ENCODE measurements around the gene MMP13.
A peak's percentile ranks its signal among the peaks of the same experiment; 100 is the strongest.
"Not testable (repeated sequence)": the region's sequence is repeated elsewhere in the genome, so short reads cannot be mapped to it uniquely, and the experiment has no call there.

MMP13 gene

DNA sequence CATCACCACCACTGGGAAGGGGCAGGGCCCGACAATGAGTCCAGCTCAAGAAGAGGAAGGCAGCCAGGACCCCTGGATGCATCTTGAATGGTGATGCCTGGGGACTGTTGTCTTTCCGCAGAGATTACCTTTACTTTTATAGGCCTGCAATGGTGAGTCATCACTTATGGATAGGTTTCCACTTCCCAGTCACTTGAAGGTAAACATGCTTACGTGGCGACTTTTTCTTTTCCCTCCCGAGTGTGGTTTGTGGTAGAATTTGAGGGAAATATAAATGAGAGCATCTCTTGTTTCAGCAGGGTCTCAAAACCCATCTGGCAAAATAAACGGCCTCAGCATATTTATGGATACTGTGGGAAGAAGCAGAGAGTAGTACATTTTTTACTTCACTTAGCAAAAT lies at the start of gene MMP13:
MMP13 (minus strand) TSS at position 109 of the 400 bp plus-strand sequence; CDS start at position 82, 27 bp downstream.
- Mint-ChIP-seq H3K4me3 (no peak within 1 kb of the TSS), H3K27ac (no peak within 1 kb of the TSS), H3K9me3 (no peaks in the 10 kb centered on the region), H3K27me3 (no peaks in the 10 kb centered on the region), H3K4me1 (no peaks in the 10 kb centered on the region)
- DNase-seq (no peak), ATAC-seq (no peak)

DNA sequence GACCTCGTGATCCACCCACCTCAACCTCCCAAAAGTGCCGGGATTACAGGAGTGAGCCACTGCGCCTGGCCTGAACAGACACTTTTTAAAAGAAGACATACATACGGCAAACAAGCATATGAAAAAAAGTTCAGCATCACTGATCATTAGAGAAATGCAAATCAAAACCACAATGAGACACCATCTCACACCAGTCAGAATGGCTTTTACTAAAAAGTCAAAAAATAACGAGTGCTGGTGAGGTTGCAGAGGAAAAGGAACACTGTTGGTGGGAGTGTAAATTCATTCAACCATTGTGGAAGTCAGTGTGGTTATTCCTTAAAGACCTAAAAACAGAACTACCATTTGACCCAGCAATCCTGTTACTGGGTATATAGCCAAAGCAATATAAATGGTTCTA lies 48.7 kb upstream of the MMP13 start:
- not testable (repeated sequence) for ATAC-seq, H3K27ac Mint-ChIP-seq, DNase-seq, H3K4me3 Mint-ChIP-seq, H3K9me3 Mint-ChIP-seq, H3K4me1 Mint-ChIP-seq
- peaks cover 17% of the 10 kb centered on the region for H3K27me3 Mint-ChIP-seq

DNA sequence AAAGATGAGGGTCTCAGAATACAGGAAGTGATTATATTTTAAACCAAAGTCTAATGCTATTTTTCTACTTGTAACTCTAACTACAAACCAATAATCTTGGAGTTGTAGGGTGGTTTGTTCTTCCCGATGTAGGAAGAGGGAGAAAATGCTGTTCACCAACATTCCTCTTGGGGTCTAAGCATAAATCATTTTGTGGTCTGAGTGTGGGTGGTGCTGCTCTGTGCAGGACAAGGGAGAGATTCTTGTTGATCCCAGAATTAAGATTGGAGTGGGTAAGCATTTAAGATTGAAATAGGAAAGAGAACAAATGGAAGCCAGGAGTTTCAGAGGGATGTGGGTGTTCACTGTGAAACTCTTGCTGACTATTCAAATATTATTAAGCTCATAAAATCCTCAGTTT lies 38.6 kb upstream of the MMP13 start:
- Mint-ChIP-seq H3K27ac (no peak overlapping the region), H3K4me3 (no peak overlapping the region), H3K9me3 (peaks cover 0 to 6% of the 10 kb centered on the region in 2 donors), H3K27me3 (peaks cover 35% of the 10 kb centered on the region), H3K4me1 (no peaks in the 10 kb centered on the region)
- no peak for ATAC-seq
- no peak for DNase-seq

DNA sequence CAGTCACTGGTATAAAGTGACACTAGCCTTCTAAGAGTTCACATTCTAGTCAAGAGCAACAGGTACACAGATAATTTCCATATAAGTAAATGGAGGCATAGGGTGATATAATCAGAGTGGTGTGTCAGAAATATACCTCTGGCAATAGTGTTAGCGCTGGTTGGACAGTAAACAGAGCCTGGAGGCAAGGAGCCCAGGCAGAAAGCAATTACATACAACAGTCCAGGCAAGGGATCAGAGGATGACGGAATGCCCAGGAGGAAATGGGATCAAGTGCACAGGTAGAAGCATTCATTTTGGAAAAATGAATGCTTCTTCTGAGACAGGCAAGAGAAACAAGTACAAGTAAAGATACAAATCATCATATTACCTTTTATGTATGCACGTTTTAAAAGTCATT lies 36.2 kb upstream of the MMP13 start:
- DNase-seq (no peak), ATAC-seq (no peak)
- Mint-ChIP-seq H3K27me3 (peaks cover 26% of the 10 kb centered on the region), H3K9me3 (no peaks in the 10 kb centered on the region), H3K27ac (no peak overlapping the region), H3K4me1 (no peaks in the 10 kb centered on the region), H3K4me3 (no peak overlapping the region)

DNA sequence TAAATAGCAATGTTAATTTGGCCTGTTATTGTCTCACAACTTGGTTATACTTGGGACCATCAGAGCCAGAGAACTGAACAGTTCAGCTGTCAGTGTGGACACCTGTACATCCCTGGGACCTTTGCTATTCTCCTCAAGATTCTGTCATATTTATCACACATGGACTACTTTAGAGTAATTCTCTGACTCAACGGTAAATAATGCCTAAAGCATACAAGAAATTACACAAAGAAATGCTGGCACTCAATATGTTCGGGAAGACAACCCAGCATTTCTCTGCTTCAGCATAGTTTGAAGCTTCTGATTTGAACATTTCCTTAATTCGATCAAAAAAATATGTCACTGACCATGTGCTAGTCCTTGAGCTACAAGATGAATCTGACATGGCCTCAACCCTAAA lies 34.6 kb upstream of the MMP13 start:
- DNase-seq (no peak), ATAC-seq (no peak)
- Mint-ChIP-seq H3K4me3 (no peak overlapping the region), H3K9me3 (no peaks in the 10 kb centered on the region), H3K27ac (no peak overlapping the region), H3K27me3 (peaks cover 35% of the 10 kb centered on the region), H3K4me1 (no peaks in the 10 kb centered on the region)

DNA sequence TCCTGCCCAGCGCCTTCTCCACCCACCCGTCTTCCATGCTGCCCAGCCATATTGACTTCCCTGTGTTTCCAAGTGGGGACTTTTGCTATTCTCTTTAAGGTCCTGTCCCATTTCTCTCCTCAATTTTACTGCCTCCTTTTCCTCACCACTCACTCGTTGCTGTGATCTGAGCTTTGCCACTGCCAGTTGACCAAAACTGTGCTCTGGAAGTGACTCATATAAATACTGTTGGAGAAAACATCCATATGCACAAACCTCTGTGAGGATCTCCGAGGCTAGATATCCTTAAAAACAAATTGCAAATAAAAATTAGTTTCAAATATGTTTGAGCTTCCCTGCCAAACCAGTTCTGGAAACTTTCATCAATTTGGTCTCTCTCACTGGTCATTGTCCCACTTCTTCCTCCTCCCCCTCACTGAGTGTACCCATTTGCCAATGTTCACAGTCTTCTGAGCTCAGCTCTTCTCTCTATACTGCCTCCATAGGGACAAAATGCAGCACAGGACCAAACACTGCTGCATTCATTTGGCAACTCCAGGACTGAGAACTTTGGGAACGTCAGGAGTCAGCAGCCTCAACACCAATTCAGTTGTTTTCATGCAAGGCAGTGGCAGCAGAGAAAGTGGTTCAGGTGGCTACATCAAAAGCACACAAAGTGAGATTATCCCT lies 34.0 kb upstream of the MMP13 start:
- no peak for DNase-seq
- ATAC-seq = no peak
- H3K4me1 Mint-ChIP-seq = no peaks in the 10 kb centered on the region
- H3K9me3 Mint-ChIP-seq = no peaks in the 10 kb centered on the region
- peak overlapping the region in 1 of 2 donors; percentile 2 for H3K27ac Mint-ChIP-seq
- peaks cover 35% of the 10 kb centered on the region for H3K27me3 Mint-ChIP-seq
- no peak overlapping the region for H3K4me3 Mint-ChIP-seq

DNA sequence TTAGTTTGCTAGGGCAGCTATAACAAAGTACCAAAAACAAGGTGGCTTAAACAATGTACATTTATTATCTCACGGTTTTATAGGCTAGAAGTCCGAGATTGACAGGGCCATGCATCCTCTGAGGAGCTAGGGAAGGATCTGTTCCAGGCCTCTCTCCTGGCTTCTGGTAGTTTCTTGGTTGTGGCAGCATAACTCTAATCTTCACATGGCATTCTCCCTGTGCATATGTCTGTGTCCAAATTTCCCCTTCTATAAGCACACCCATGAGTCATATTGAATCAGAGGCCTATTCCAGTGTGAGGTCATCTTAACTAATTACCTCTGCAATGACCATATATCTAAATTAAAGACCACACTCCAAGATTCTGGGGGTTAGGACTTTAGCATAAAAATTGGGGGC lies 31.3 kb upstream of the MMP13 start:
- ATAC-seq (peak; percentile 64), DNase-seq (no peak)
- H3K27me3 Mint-ChIP-seq = peaks cover 35% of the 10 kb centered on the region
- H3K9me3 Mint-ChIP-seq = no peaks in the 10 kb centered on the region
- no peak overlapping the region for H3K27ac Mint-ChIP-seq
- peaks cover 2% of the 10 kb centered on the region for H3K4me1 Mint-ChIP-seq
- H3K4me3 Mint-ChIP-seq = no peak overlapping the region

DNA sequence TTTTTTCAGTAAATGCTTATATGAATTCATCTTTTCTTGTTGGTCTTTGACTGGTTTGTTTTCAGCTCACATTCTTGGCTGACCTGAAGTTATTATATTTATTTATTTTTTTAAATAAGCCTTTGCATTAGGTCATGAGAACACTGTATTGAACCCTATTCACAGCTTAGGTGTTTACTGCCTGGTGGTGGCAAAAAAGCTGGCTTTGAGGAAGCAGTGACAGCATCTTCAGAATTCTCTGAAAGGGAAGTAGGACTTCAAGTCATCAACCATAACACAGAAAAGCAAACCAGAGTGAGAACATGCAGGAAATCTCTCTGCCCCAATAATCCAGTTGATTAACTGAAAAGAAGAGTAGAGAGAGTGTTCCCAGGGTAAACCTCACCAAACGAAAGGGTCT lies 30.3 kb upstream of the MMP13 start:
- Mint-ChIP-seq H3K4me3 (no peak overlapping the region), H3K4me1 (peaks cover 9% of the 10 kb centered on the region), H3K9me3 (no peaks in the 10 kb centered on the region), H3K27me3 (peaks cover 28% of the 10 kb centered on the region), H3K27ac (no peak overlapping the region)
- no peak for ATAC-seq
- no peak for DNase-seq

DNA sequence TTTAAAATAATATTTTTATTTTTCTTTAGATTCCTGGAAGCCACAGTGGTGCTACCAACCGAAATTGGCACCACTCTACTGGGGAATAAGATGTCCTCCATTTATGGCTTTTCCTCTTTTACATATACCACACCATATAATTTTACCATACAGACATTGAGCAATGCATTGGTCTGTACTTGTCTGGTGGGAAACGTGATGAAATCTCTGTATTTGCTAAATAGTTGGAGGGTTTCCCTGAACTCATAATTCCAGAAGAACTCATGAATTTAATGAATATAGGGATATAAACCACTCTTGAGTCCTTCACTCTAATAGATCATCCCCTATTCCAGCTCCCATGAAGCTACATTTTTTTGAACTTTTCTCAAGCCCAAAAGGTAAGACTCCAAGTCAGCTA lies 28.0 kb upstream of the MMP13 start:
- H3K27ac Mint-ChIP-seq = no peak overlapping the region
- ATAC-seq (no peak), DNase-seq (no peak)
- peaks cover 9% of the 10 kb centered on the region for H3K4me1 Mint-ChIP-seq
- H3K4me3 Mint-ChIP-seq = no peak overlapping the region
- no peaks in the 10 kb centered on the region for H3K9me3 Mint-ChIP-seq
- peaks cover 11% of the 10 kb centered on the region for H3K27me3 Mint-ChIP-seq

DNA sequence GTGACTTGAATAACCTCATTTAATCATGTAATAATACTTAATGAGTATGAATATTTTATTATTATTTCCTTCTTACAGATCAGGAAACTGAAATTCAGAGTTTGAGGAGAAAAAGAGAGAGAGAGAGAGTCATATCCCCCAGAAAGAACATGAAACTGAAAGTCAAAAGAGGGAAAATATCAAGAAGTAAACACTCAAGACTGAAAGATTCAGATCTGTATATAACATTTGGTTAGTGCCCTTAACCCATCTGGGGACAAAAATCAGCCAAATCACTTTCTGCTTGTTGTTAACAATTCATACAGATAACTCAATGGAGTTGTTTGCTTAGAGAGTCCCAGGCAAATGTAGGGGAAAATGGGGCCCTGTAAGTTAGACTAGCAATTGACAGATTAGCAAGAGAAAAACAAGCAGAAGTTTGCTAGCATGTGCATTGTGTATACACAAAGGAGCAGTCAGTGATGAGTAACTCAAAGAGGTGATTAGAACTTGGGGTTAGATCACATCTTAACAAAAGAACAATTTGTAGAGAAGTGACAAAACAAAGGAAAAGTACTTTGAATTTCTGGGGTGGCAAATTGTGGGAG lies 25.9 kb upstream of the MMP13 start:
- Mint-ChIP-seq H3K9me3 (no peaks in the 10 kb centered on the region), H3K4me3 (peak overlapping the region in 1 of 2 donors; percentile 40), H3K4me1 (peaks cover 9% of the 10 kb centered on the region), H3K27ac (peak overlapping the region; percentile 13 to 91), H3K27me3 (peaks cover 12% of the 10 kb centered on the region)
- ATAC-seq = peak; percentile 82
- DNase-seq = peak in 1 of 2 donors; percentile 2

DNA sequence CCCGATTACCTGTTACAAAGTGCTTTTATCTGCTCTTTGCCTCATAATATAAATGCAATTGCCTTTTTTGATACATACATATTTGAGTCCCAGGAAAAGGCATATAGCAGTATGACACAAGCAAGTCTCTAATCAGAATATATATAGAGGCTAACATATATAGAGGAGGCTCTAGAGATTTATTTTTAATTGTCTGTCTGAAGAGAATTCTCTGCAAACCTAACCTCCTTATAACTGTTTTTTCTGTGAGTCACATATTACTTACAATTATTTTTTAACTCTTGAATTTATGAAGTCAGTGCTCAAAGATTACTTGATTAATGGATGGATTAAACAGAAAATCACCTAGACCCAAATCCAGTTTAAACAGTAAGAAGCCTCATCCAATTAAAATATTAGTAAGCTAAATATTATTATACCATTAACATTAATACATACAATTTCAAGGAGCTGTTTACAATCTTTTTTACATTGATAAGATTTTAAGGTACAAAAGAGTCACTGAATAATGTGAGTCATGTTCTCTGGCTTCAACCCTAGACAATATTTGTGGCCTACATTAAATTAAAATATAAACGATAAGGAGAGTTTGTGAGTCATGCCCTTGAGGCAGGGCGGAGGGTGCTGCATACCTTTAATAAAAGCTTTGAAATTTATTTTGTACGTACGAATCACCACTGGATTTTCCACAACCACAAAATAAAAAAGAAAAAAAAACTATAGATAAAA lies 19.2 kb upstream of the MMP13 start:
- no peak for DNase-seq
- no peak overlapping the region for H3K4me3 Mint-ChIP-seq

DNA sequence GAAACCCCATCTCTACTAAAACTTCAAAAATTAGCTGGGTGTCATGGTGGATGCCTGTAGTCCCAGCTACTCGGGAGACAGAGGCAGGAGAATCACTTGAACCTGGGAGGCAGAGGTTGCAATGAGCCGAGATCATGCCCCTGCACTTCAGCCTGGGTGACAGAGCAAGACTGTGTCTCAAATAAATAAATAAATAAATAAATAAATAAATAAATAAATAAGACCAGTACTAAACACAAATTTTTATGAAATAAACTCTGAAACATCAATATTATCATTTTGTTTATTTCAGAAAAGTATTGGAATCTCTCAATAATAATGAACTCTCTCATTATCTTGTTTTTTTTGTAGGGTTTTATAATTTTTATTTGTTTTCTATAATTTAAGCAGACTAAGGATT lies 18.2 kb upstream of the MMP13 start:
- H3K9me3 Mint-ChIP-seq, DNase-seq, H3K27ac Mint-ChIP-seq, ATAC-seq, H3K4me3 Mint-ChIP-seq, H3K4me1 Mint-ChIP-seq: not testable (repeated sequence)
- H3K27me3 Mint-ChIP-seq = peaks cover 46% of the 10 kb centered on the region

More for the DNA sequence above, 19.2 kb upstream of the MMP13 start:
- Mint-ChIP-seq H3K4me1 (no peaks in the 10 kb centered on the region), H3K9me3 (no peaks in the 10 kb centered on the region), H3K27ac (no peak overlapping the region), H3K27me3 (peaks cover 39% of the 10 kb centered on the region)
- no peak for ATAC-seq

DNA sequence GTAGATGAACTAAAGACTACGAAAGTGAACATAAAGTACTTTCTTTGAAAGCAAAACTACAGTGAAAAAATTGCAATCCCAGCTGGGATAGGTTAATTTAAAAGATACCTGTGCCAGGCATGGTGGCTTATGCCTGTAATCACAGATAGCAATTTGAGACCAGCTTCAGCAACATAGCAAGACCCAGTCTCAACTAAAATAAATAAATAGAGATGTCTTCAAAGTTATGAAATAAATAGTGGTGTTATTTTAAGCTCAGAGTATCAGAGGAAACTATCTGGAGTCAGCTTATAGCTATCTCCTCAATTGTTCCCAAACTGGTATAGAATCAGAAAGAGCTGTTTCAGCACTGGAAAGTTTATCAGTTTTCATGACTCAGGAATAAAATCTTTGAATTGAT lies 17.3 kb upstream of the MMP13 start:
- Mint-ChIP-seq H3K27me3 (peaks cover 41% of the 10 kb centered on the region), H3K27ac (no peak overlapping the region), H3K4me3 (no peak overlapping the region), H3K9me3 (no peaks in the 10 kb centered on the region), H3K4me1 (no peaks in the 10 kb centered on the region)
- DNase-seq (no peak), ATAC-seq (no peak)

DNA sequence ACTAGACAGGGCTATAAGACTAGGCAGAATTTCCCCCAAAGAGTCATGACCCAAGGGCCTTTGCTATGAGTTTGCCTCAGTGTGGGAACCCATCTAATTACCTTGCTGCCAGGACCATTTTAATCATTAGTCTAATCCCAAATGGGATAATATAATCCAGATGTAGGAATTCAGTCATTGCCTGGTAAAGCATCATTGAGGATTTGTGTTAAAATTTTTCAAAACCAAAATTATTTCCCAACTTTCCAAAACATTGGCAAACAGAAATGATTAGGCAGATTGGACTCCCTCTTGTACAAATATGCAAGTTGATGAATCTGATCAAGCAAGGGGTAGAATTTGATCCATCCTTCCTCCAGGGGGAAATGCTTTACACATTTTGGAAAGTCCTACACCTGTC lies 16.2 kb upstream of the MMP13 start:
- Mint-ChIP-seq H3K9me3 (no peaks in the 10 kb centered on the region), H3K27me3 (peaks cover 41% of the 10 kb centered on the region), H3K27ac (no peak overlapping the region), H3K4me3 (no peak overlapping the region), H3K4me1 (no peaks in the 10 kb centered on the region)
- DNase-seq (no peak), ATAC-seq (no peak)

DNA sequence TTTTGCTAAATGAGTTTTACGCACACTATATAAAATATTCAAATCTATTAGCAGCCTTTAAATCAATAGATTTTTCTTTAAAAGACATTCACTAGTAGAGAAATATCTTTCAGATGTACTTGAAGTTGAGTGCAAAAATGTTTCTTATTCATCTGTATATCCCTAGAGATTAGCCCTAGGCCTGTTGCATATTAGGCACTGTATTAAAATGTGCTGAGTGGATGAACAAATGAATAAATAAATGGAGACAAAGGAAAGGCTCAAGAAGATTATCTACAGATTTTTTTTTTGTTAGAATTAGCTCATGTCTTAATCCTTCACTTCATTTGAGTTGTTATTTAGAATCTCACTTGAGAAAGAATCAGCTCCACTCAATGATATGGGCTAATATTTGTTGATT lies 12.0 kb upstream of the MMP13 start:
- Mint-ChIP-seq H3K4me1 (no peaks in the 10 kb centered on the region), H3K27me3 (peaks cover 48% of the 10 kb centered on the region), H3K27ac (no peak overlapping the region), H3K4me3 (no peak overlapping the region), H3K9me3 (no peaks in the 10 kb centered on the region)
- ATAC-seq = no peak
- DNase-seq = no peak

DNA sequence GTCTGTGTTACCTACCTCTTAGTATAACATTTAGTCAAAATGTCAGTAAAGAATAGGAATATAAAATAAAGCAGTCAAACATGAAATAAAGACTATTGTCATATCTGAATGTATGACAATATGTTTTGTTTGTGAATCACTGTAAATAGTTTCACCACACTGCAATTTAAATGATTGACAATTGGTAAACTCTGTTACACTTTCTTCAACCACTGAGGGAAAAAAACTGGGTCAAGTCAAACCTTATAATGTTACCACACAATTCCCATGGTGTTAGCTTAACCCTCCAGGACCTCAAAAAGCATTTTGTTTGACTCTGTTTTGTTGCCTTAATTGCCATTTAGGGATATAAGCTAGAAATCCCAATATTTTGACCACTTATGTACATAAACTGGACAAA lies 10.5 kb upstream of the MMP13 start:
- H3K9me3 Mint-ChIP-seq = no peaks in the 10 kb centered on the region
- H3K4me3 Mint-ChIP-seq = no peak overlapping the region
- DNase-seq (no peak), ATAC-seq (no peak)
- no peak overlapping the region for H3K27ac Mint-ChIP-seq
- H3K27me3 Mint-ChIP-seq = peaks cover 33% of the 10 kb centered on the region
- H3K4me1 Mint-ChIP-seq = no peaks in the 10 kb centered on the region
